Frontal cortex (tissue), 4 donors: Measurements from ENCODE around the gene CACHD1. TPM values are rescaled to one million over a fixed set of nuclear protein-coding genes. Genes with fewer than 3 reads are reported as not detected.
A peak's percentile ranks its signal among the peaks of the same experiment; 100 is the strongest.
"Not testable (repeated sequence)": the region's sequence is repeated elsewhere in the genome, so short reads cannot be mapped to it uniquely, and the experiment has no call there.

Source experiments
- DNase-seq, 2 donors: peaks; one replicate each; pipeline ENCODE4 v3.0.0; 2012; ENCODE audit warnings: low spot score in 2 of 2
- FAIRE-seq: peaks from 2 replicates; lab custom pipeline; 2012; peaks lifted over from hg19 to GRCh38; lab: Jason Lieb, UNC
- total RNA-seq: library from RNA; depleted of rRNA; stranded (reverse); fragments of >200 nt; gene quantifications from one replicate; pipeline ENCODE4 v1.2.3, GENCODE V29; 2014
- donor health status: control.
- donor health status: control.
- donor health status: control.

Gene CACHD1
- total RNA-seq, 1 donor from 2014 or later: 17.5 TPM

DNA sequence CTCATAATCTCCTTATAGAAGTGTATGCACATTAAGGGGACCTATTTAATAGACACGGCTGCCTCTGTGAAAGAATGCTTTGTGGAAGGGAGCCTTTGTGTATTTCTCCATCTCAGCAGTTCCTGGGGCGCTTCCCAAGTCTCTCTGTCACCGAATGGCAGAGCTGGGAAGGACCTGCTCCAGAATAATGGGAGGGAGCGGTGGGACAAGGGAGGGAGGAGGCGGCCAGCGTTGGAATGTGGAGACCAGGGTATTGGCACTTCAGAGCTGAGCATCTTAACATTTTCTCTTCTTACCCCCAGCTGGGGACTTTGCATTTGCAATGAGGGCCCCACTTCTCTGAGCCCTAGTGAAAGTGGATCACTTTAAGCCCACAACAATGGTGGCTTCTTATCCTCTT, 23.9 kb downstream of the CACHD1 start:
- no peak for DNase-seq
- FAIRE-seq: no peak

DNA sequence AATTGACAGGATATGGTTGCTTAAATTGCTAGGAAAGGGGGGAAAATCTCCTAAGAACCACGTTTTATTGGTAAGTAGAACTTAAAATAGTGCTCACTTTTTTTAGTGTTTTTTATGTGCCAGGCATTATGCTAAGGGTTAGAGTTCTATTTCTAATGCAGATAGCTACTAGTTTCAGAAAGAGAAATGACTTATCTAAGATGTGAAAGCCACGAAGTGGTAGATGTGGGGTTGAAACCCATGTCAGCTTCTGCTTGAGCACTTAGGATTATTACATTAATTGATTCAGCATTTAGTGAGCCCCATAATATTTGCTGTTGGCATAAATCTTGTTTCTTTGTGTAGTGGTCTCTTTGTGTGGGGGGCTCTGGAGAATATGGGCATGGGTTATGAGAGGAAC, 24.7 kb downstream of the CACHD1 start:
- no peak for FAIRE-seq
- no peak for DNase-seq

DNA sequence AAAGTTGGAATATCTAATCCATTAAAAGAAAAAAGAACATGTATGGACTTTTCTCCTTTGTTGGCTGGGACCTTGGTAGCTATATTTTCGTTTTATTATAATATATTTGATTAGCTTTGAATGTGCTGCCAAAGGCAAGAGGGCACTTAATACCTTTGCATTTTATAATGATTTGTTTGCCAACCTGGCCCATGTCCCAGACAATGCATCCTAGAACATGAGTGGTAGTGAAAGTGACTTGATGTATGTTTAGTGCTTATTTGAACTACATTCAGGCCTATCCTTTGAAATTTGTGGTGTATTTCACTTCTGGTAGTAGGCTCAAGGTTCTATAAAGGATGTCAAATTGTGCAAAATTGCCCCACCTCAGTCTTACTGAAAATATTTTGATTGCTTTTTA, 25.9 kb downstream of the CACHD1 start:
- FAIRE-seq: no peak
- DNase-seq: no peak

DNA sequence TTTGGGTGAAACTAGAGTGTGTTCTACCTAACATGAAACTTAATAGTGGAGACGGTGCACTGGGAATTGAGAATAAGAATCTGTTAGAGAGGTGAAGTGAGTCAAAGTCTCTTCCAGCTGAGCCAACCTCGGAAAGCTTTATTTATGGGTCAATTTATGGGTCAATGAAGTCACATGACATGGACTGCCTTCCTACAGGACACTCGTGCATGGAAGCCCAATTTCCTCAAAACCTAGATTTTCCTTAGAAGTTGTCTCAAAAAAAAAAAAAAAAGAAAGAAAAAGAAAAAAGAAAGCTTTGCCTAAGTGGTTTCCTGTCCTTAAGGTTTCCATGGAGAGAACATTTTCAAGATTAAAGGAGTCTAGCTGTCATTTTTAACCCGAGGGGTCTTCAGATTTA, 26.7 kb downstream of the CACHD1 start:
- no peak for DNase-seq
- no peak for FAIRE-seq

DNA sequence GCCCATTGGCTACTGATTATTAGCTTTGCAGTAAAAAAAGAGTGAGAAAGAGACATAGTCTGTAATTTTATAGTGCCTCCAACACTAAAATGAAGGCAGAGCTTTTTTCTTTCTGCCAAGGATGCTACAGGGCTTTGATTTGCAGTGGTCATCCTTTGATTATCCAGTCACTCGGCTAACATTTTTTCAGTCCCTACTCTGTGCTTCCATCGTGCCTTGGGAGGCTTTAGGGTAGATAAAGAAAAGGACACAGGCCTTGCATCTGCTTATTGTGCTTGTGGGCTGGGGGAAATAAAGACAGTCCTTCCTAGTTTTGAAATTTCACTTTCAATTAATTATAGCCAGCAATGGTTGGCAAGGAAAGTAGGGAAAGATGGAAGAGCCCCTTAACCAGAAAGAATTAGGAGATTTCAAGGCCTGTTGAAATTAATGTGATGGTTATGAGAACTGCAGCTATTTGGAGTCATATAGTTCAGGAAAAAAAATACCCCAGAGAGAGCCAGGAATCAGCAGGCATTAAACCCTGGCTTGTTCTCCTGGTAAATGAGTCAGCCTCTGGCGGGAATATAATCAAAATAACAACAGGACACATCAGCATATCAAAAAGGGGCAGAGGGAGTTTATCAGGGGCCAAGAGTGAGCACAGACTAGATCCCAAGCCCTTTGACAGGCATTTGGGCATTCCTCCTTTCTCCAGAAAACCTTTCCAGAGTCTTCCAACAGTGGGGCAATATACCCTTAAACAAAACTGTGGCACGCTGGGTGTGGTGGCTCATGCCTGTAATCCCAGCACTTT, 27.4 kb downstream of the CACHD1 start:
- no peak for FAIRE-seq
- DNase-seq: no peak

DNA sequence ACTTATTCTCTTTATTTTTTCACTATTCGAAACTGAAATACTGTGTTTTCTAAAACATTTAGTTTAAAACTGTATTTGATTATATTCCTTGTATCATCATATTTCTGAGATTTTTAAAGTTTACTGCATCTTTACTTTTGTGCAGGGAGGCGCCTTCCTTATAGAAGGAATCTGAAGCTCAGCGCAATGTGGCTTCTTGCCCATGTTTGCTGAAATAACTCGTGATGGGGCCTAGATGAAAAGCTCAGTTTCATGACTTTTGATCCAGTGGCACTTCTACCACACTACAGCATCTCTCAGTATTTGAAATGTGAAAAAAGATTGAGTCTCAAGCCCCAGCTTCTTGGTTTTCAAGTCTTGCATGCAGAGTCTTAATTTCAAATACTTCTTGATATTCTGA, 28.4 kb downstream of the CACHD1 start:
- FAIRE-seq (no peak), DNase-seq (no peak)

DNA sequence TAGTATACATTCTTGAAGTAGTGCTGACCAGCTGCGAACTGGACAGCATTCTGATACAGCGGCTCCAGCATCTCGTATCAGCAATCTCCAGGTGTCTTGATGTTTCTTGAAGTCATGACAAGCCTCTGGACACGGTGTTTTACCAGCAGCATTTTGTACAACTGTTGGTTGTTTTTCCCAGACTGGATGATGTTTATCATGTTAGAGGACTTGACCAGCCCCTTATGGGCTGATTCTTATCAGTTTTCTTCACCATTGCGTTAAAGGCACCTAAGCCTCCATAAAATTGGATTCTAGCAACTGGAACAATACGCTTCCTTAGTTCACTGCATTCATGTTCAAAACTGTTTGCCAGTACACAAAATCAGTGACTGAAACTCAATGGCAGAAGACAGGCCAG, 29.1 kb downstream of the CACHD1 start:
- no peak for DNase-seq

DNA sequence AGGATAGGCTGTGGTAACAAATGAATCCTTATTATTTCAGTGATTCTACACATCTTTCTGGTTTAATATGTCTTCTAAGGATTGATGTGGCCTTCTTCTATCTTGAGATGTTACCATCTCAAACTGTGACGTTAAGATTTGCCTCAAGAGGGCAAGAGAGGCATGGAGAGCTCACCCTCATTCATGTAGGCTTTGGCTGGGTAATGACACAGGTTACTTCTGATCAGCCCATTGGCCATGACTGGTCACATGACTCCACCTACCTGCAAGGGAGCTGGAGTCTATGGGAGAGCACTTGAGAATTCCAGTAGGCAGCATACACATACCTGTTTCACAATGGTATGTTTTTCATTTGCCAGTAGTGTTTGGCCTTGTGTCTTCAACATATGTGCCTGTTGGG, 30.0 kb downstream of the CACHD1 start:
- DNase-seq (no peak), FAIRE-seq (no peak)

More for the DNA sequence above, 29.1 kb downstream of the CACHD1 start:
- FAIRE-seq: no peak

DNA sequence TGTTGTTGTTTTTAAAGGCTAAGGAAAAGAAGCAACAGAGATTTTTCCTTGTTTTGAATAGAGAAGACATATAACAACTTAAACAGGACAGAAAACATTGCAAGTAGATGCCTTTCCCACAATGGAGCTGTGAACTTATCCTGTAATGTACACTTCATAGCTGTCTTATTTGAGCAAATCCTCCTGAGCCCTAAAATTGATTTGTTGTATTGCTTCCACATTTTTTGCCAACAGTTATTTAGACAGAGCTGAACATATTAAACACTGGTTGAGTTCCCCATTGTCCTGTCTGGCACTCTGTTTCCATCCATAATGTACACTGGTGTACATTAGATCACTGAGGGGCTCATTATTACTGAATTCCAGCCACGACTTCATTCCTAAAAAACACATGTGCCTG, 32.2 kb downstream of the CACHD1 start:
- no peak for DNase-seq
- no peak for FAIRE-seq

DNA sequence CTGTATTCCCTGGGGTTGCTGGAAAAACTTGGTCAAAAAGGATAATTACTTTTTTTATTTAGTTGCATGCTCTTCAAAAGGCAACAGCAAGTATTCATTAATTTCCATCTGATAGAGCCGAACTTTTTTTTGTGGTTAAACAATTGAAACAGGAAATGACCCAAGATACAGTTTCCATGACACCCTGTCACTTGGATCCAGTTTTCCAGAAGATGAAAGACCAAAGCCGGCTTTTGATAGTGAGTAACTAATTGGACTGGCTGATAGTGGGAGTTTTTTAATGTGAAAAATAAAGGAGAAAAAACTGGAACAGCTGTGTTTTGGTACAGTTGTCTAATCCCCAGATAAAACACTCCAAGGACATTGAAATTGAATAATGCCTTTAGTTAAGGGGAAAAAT, 33.0 kb downstream of the CACHD1 start:
- FAIRE-seq (no peak), DNase-seq (no peak)

DNA sequence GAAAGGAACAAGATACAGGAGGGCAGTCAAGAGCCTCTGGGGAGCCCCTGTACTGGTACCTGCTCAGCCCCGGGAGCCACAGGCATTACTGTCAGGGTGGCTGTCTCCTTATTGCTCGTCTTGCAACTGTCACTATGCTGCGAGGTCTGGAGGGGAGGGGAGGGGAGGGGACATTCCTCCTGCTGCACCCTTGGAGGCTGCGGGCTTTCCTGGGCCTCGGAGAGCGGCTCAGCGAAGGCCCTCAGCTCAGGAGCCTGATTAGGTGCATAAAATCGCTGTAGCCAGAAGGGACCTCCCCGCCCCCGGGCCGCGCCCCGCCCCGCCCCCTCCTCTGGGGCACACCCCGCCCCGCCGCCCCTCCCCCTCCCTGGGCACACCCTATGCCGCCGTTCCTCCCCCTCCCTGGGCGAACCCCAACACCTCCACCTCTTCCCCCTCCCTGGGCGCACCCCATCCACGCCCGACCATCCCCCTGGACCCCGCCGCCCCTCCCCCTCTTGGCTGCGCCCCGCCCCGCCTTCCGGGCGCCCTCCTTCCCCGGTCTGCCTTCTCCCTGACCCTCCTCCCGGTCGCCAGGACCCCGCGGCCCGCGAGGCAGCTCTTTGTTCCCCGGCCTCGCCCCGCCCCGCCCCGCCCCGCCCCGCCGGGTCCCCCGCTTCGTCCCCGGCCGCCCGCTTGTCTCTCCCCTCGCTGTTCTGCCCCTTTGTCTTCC, 35.5 kb downstream of the CACHD1 start:
- peak in 1 of 2 donors; percentile 29 for DNase-seq
- FAIRE-seq: no peak

DNA sequence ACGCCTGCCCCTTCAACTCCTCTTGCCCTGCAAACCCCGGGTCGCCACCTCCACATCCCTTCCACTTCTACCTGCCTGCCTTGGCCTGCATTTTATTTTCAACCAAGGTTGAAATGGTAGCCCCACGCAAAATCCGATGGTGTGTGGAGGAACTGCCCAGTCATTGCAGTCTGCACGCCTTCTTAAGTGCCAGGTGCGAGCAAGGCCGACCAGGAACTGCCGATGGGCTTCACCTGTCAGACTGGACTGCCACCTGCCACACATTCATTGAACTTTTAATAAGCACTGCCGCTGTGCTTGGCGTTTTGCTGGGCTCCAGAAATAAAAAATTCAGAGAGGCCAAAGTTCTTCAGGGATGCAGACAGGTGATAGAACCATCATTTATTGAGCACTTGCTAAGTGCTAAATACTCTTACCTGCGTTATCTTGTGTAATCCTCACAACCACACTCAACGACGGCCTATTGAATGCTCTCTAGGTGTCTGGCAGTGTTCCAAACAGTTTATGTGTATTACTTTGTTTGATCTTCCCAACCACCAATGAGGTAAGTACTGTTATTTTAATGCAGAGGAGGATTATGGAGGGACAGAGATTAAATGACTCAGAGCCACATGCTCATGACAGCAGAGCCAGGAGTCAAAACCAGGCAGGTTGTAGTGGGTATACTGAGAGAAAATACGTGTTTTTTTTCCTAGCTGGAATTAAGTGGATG, 36.2 kb downstream of the CACHD1 start:
- DNase-seq (no peak), FAIRE-seq (no peak)

DNA sequence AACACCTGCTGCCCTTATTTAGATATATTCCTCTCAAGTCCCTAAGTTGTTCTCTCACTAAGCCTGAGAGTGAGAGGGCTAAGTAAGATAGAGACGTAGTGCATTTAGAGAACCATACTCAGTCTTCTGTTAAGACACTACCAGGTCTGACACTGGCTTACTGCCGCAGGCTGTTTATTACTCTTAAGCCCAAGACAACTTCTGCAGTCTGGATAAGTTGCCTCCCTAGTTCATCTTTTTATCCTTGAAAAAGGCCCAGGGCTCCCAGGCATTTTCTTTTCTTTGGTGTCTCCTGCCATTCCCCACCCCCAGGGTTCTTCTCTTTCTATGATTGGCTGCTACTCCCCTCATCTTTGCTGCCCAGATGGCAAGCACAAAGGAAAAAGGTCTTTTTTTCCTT, 38.7 kb downstream of the CACHD1 start:
- DNase-seq (no peak), FAIRE-seq (no peak)

DNA sequence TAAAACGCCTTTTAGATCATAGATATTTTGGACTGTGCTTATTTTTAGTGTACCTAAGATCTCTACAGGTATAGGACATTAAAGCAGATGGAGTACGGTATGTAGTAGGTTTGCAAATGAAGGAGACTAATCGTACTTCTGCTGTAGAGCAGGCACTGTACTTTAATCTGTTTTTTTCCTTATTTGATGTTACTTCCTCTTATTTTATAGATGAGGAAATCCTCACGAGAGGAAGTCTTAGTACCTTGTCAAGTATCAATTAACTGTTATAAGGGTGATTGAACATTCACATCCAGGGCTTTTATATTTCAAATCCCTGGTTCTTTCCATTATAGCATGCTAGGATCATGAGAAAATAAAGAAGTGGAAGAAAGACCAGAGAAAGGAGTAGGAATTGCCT, 41.1 kb downstream of the CACHD1 start:
- FAIRE-seq (no peak), DNase-seq (no peak)

DNA sequence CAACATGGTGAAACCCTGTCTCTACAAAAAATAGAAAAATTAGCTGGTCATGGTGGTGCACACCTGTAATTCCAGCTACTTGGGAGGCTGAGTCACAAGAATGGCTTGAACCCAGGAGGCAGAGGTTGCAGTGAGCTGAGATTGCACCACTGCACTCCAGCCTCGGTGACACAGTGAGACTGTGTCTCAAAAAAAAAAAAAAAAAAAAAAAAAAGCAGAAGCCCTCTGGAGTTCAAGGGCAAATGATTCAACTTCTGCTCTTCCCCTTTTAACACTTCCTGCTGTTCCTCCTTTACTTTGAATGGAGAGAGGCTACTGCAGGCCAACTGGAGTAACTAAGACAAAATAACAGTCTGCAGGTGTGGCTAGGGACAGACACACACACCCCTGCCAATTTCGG, 42.3 kb downstream of the CACHD1 start:
- FAIRE-seq, DNase-seq: not testable (repeated sequence)

DNA sequence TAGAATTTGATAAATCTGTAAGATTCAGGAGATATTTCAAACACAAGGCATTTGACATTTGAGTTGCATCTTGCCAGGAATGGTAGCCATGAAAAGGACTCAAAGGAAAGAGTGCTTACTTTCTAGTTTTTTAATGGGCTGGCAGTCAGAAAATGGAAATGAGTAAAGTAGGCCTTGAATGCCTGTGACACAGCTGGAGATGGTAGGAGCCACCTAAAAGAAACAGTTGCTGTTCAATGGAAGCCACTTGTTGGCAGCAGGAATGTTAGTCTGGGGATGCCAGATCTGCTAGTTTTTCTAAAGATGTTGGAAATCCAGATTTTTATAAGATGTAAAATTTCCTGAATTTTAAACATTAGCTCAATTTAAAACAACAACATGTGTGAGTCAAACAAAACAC, 43.6 kb downstream of the CACHD1 start:
- DNase-seq (no peak), FAIRE-seq (no peak)

DNA sequence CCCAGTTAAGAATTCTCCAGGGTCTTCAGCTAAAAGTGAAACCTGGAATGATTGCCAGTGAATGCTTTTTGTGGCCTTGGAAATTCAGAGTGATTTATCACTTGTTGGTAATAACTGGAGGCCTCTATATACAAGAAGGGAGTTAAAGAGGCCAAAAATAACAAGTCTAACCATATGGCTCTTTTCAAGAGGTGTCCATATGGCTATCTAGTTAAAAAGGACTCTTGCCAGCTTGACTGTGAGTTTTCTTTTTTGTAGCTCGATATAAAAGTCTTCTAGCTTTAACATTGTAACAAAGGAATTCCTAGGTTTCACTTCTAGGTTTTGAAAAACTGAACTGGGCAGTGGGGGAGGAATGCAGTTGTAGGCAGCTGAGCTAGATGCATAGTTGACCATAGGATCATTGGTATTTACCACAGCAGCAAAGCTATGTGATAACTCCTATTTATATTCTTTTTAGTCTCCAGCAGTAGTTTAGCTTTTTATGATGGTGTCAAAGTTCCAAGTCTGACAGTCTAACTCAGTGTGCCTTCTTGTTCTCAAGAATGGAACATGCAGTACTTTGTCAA, 44.4 kb downstream of the CACHD1 start:
- DNase-seq (no peak), FAIRE-seq (no peak)

DNA sequence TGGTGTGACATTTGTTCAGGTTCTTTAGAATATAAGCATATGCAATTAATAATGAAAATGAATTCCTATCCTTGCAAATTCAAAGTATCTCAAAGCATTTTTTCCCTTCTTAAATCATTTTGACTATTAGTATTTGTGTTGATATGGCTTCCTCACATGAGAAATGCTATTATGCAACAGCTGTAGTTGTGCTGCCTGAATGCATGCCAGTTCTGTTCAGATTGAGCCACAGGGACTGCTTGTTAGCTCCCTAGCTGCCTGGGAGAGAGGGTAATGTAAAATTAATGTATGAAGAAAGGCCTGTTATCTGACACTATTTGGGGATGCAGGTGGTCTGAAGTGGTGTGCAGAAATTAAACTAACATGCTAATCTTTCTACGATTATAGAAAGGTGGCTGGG, 45.5 kb downstream of the CACHD1 start:
- FAIRE-seq (no peak), DNase-seq (no peak)

DNA sequence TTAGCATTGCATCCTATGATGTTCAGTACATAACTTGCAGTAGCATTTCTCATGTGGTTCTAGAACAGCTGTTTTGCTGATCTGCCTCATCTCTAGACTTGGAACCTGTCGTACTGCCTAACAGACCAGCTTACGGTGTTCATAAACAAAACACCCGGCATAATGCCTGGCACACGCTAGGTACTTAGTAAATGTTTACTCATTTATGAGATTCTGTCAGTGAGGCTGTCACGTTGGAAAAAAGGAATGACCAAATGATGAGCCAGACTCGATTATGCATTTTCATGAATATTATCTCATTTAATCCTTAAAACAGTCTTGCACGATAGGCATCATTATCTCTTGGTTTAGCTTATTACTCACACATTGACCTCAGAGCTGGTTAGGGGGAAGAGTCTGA, 46.4 kb downstream of the CACHD1 start:
- FAIRE-seq (no peak), DNase-seq (no peak)

DNA sequence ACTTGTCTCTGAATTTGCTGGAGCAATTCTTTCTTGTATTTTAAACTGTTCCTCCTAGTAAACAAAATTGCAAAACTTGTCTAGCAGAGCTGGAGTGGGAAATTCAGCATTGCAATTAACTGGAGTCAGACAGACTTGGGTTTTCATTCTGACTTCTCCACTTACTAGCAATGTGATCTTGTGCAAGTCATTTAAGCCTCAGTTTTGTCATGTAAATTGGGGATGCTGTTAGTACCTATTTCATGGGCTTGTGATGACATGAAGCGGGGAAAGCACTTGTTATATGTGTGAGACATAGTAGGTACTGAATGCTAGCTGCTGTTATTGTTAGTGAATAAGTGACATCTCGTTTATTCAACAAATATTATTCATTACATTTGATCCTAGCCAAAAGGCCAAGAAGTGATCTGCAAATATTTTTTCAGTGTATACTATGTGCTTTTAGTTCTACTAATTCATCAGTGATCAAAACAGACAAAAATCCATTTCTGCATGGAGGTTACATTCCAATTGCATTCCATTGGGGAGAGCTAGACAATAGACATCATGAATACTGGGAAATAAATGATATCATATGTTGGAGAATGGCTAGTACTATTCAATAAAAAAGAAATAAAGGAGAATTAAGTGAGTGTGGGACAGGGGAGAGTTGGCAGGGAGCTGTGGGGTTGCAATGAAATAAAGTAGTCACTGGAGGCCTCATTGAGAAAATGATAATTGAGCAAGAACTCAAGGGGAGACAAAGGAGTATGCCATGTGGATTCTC, 47.1 kb downstream of the CACHD1 start:
- FAIRE-seq (no peak), DNase-seq (no peak)
